Testis (tissue), 2 donors: ENCODE measurements around the gene NABP1.

Source experiments
- POLR2A ChIP-seq: fragments of 450-650 bp; IDR thresholded peaks from one replicate; pipeline ENCODE4 v1.6.1; 2017; ENCODE audit warnings: antibody characterized with exemption, mild to moderate bottlenecking, moderate library complexity
- TF ChIP-seq, protein P1 (sequence below), 3 experiments: fragments of 450-650 bp in 2 of 3; fragments of 200-600 bp in 1 of 3; sonication (generic) in 1 of 3; IDR thresholded peaks; one replicate each; pipeline ENCODE4 v1.5.1; 2016 to 2019; ENCODE audit warnings: antibody characterized with exemption in 3 of 3, mild to moderate bottlenecking in 2 of 3, moderate library complexity in 1 of 3

DNA sequence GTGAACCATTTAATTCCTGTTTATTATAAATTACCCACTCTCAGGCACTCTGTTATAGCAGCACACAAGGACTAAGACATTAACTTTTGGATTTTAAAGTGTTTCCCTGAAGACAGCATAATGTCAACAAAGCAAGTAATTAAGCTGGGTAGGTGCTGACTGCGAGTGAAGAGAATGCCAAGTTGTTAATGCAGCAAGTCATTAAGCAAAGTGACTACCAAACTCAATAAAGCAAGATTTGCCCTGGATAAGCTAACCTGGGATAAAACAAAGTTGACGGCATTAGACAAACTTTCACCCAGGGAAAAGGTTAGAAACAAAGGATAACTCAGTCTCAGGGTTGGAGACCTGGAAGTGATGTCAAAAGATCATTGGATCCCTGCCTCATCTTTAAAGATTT is 28.4 kb upstream of the NABP1 start:
- TF ChIP-seq, protein P1, sequence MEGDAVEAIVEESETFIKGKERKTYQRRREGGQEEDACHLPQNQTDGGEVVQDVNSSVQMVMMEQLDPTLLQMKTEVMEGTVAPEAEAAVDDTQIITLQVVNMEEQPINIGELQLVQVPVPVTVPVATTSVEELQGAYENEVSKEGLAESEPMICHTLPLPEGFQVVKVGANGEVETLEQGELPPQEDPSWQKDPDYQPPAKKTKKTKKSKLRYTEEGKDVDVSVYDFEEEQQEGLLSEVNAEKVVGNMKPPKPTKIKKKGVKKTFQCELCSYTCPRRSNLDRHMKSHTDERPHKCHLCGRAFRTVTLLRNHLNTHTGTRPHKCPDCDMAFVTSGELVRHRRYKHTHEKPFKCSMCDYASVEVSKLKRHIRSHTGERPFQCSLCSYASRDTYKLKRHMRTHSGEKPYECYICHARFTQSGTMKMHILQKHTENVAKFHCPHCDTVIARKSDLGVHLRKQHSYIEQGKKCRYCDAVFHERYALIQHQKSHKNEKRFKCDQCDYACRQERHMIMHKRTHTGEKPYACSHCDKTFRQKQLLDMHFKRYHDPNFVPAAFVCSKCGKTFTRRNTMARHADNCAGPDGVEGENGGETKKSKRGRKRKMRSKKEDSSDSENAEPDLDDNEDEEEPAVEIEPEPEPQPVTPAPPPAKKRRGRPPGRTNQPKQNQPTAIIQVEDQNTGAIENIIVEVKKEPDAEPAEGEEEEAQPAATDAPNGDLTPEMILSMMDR (IDR thresholded peaks at IDR 0.05): no peak
- no peak for TF ChIP-seq POLR2A
